Stomach (tissue), 4 donors: ENCODE results near the gene DSE.

Source experiments
- EP300 ChIP-seq: sonication (generic); formaldehyde crosslinking; IDR thresholded peaks from one replicate; pipeline ENCODE4 v1.6.1; 2017; ENCODE audit warnings: antibody characterized with exemption
- POLR2A ChIP-seq, 4 donors: fragments of 450-650 bp; IDR thresholded peaks; one replicate each; pipeline ENCODE4 v1.6.1; 2016; ENCODE audit warnings: antibody characterized with exemption in 4 of 4, control low read depth in 2 of 4, mild to moderate bottlenecking in 1 of 4, moderate library complexity in 1 of 4
- TF ChIP-seq, protein P1 (sequence below), 7 experiments: fragments of 450-650 bp in 4 of 7; fragments of 200-600 bp in 3 of 7; sonication (generic) in 3 of 7; IDR thresholded peaks; one replicate each; pipeline ENCODE4 v1.5.1; 2016 to 2019; ENCODE audit warnings: antibody characterized with exemption in 7 of 7, control low read depth in 2 of 7, mild to moderate bottlenecking in 1 of 7

DNA sequence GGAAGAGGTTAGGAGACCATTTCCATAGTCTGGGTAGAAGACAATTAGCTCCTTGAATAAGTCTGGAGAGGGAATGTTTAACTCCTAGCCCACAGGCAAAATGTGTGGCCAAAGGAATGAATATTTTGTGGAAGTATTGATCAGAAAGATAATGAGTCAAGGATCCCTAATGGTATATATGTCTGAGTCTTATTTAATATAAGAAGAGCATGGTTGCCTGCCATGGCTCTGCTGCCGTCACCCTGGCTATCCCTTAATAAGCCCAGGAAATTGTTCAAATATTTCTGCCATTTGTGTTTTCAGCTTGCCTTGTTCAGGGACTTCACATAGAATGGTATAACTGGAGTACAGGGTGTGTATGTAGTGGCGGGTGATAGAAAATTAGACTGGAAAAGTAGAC, 72.4 kb downstream of the DSE start:
- TF ChIP-seq, protein P1, sequence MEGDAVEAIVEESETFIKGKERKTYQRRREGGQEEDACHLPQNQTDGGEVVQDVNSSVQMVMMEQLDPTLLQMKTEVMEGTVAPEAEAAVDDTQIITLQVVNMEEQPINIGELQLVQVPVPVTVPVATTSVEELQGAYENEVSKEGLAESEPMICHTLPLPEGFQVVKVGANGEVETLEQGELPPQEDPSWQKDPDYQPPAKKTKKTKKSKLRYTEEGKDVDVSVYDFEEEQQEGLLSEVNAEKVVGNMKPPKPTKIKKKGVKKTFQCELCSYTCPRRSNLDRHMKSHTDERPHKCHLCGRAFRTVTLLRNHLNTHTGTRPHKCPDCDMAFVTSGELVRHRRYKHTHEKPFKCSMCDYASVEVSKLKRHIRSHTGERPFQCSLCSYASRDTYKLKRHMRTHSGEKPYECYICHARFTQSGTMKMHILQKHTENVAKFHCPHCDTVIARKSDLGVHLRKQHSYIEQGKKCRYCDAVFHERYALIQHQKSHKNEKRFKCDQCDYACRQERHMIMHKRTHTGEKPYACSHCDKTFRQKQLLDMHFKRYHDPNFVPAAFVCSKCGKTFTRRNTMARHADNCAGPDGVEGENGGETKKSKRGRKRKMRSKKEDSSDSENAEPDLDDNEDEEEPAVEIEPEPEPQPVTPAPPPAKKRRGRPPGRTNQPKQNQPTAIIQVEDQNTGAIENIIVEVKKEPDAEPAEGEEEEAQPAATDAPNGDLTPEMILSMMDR (IDR thresholded peaks at IDR 0.05) = no peak
- TF ChIP-seq EP300 (no peak), POLR2A (IDR thresholded peaks at IDR 0.05) (no peak)
